PC-9 (cell line): ENCODE results near the gene RNF19B.
"Not testable (repeated sequence)": the region's sequence is repeated elsewhere in the genome, so short reads cannot be mapped to it uniquely, and the experiment has no call there.

ENCODE experiments used
- EZH2 ChIP-seq: fragments of 200-600 bp; sonication (generic); IDR thresholded peaks from 2 replicates; pipeline ENCODE4 v1.8.0; 2017; ENCODE audit warnings: antibody characterized with exemption, low read depth
- TF ChIP-seq, protein P1 (sequence below): fragments of 200-600 bp; sonication (generic); conservative IDR thresholded peaks from 2 replicates; pipeline ENCODE4 v1.6.1; 2017; ENCODE audit warnings: mixed run types, antibody characterized with exemption, mild to moderate bottlenecking, moderate library complexity

- TF ChIP-seq, protein P1, sequence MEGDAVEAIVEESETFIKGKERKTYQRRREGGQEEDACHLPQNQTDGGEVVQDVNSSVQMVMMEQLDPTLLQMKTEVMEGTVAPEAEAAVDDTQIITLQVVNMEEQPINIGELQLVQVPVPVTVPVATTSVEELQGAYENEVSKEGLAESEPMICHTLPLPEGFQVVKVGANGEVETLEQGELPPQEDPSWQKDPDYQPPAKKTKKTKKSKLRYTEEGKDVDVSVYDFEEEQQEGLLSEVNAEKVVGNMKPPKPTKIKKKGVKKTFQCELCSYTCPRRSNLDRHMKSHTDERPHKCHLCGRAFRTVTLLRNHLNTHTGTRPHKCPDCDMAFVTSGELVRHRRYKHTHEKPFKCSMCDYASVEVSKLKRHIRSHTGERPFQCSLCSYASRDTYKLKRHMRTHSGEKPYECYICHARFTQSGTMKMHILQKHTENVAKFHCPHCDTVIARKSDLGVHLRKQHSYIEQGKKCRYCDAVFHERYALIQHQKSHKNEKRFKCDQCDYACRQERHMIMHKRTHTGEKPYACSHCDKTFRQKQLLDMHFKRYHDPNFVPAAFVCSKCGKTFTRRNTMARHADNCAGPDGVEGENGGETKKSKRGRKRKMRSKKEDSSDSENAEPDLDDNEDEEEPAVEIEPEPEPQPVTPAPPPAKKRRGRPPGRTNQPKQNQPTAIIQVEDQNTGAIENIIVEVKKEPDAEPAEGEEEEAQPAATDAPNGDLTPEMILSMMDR: not testable (repeated sequence)
- not testable (repeated sequence) for TF ChIP-seq EZH2
These were observed 10.4 kb upstream of the RNF19B start for GRCh38 chr1:32975055-32975454.
